OCI-LY1 (cell line): ENCODE results near the gene CD22.

Experiments
- H2AFZ ChIP-seq: fragments of 200-600 bp; sonication (generic), shearing (Covaris generic); 2 replicates; pipeline ENCODE4 v1.6.0; 2014; ENCODE audit warnings: antibody characterized with exemption, mild to moderate bottlenecking, low read length
- H3F3A ChIP-seq: fragments of 200-600 bp; sonication (generic), shearing (Covaris generic); 2 replicates; pipeline ENCODE4 v1.6.0; 2014; ENCODE audit warnings: mild to moderate bottlenecking, antibody characterized with exemption, low read length, moderate library complexity; ENCODE audit not compliant: insufficient read depth
- H3K27ac ChIP-seq: fragments of 200-600 bp; sonication (generic); 2 replicates; pipeline ENCODE4 v1.5.1; 2014; ENCODE audit warnings: low read length, mixed run types, mild to moderate bottlenecking, low read depth; ENCODE audit not compliant: poor library complexity, severe bottlenecking
- H3K27me3 ChIP-seq: fragments of 200-600 bp; sonication (generic); 2 replicates; pipeline ENCODE4 v1.6.0; 2014; ENCODE audit warnings: antibody characterized with exemption, mild to moderate bottlenecking, low read length, moderate library complexity; ENCODE audit not compliant: insufficient read depth
- H3K36me3 ChIP-seq: fragments of 200-600 bp; sonication (generic); 2 replicates; pipeline ENCODE4 v1.6.1; 2014; ENCODE audit warnings: mild to moderate bottlenecking, antibody characterized with exemption, low read length, moderate library complexity, mixed read lengths; ENCODE audit not compliant: insufficient read depth
- H3K4me1 ChIP-seq: fragments of 200-600 bp; sonication (generic); 2 replicates; pipeline ENCODE4 v1.5.1; 2014; ENCODE audit warnings: mild to moderate bottlenecking, low read length, moderate library complexity; ENCODE audit not compliant: insufficient read depth, severe bottlenecking
- H3K4me2 ChIP-seq: fragments of 200-600 bp; sonication (generic), shearing (Covaris generic); 2 replicates; pipeline ENCODE4 v1.6.1; 2014; ENCODE audit warnings: low read length
- H3K4me3 ChIP-seq: fragments of 200-600 bp; sonication (generic); 2 replicates; pipeline ENCODE4 v1.5.1; 2014; ENCODE audit warnings: low read length, low read depth, mild to moderate bottlenecking, mixed read lengths; ENCODE audit not compliant: poor library complexity, severe bottlenecking
- H3K79me2 ChIP-seq: fragments of 200-600 bp; shearing (Covaris generic); 2 replicates; pipeline ENCODE4 v1.6.1; 2016; ENCODE audit warnings: mixed run types, low read length, mixed read lengths; ENCODE audit not compliant: insufficient read depth
- H3K9ac ChIP-seq: fragments of 200-600 bp; sonication (generic), shearing (Covaris generic); 2 replicates; pipeline ENCODE4 v1.6.1; 2014; ENCODE audit warnings: mild to moderate bottlenecking, low read length, mixed read lengths
- H3K9me2 ChIP-seq: fragments of 200-600 bp; sonication (generic), shearing (Covaris generic); 2 replicates; pipeline ENCODE4 v1.6.1; 2014; ENCODE audit warnings: low read depth, mild to moderate bottlenecking, low read length, mixed read lengths
- H3K9me3 ChIP-seq: fragments of 200-600 bp; shearing (Covaris generic); 2 replicates; pipeline ENCODE4 v1.6.1; 2014; ENCODE audit warnings: low read length, mixed read lengths
- H4K20me1 ChIP-seq: fragments of 200-600 bp; sonication (generic), shearing (Covaris generic); 2 replicates; pipeline ENCODE4 v1.6.0; 2016; ENCODE audit warnings: mild to moderate bottlenecking, low read length; ENCODE audit not compliant: insufficient read depth
- EZH2 ChIP-seq: fragments of 200-600 bp; sonication (generic), shearing (Covaris generic); IDR thresholded peaks from 2 replicates; pipeline ENCODE4 v1.8.0; 2017; ENCODE audit warnings: borderline replicate concordance, mixed run types, mild to moderate bottlenecking, antibody characterized with exemption, low read length, moderate library complexity, mixed read lengths
- TF ChIP-seq, protein P1 (sequence below): fragments of 200-600 bp; sonication (generic), shearing (Covaris generic); IDR thresholded peaks from 2 replicates; pipeline ENCODE4 v1.5.1; 2017; ENCODE audit warnings: mild to moderate bottlenecking, antibody characterized with exemption, low read length, moderate library complexity, mixed read lengths

The CD22 gene

DNA sequence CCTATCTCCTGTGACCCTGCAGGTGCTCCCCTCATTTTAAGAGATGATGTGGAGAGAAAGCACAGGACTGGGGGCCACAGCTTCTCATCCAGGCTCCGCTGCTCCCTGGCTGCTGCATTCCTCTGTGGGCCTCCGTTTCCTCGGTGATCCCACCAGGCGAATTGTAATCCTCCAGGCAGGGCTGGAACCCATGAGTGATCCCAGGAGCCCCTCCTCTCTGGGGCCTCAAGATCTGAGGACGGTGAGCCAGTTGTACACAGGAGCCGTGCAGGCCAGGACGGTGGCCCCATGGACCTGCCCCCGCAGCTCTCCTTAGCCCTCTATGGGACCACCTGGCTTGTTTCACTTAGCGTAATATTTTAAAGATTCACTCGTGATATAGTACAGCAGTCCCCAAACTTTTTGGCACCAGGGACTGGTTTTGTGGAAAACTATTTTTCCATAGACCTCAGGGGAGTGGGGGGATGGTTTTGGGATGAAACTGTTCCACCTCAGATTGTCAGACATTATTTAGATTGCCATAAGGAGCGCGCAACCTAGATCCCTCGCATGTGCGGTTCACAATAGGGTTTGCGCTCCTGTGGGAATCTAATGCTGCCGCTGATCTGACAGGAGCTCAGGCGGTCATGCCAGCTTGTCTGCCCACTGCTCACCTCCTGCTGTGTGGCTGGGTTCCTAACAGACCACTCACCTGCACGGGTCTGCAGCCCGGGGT lies 34.9 kb downstream of the CD22 start:
- no peak overlapping the region for H2AFZ ChIP-seq
- H3K27me3 ChIP-seq, result no peaks in the 10 kb centered on the region
- TF ChIP-seq, protein P1, sequence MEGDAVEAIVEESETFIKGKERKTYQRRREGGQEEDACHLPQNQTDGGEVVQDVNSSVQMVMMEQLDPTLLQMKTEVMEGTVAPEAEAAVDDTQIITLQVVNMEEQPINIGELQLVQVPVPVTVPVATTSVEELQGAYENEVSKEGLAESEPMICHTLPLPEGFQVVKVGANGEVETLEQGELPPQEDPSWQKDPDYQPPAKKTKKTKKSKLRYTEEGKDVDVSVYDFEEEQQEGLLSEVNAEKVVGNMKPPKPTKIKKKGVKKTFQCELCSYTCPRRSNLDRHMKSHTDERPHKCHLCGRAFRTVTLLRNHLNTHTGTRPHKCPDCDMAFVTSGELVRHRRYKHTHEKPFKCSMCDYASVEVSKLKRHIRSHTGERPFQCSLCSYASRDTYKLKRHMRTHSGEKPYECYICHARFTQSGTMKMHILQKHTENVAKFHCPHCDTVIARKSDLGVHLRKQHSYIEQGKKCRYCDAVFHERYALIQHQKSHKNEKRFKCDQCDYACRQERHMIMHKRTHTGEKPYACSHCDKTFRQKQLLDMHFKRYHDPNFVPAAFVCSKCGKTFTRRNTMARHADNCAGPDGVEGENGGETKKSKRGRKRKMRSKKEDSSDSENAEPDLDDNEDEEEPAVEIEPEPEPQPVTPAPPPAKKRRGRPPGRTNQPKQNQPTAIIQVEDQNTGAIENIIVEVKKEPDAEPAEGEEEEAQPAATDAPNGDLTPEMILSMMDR, result no peak
- TF ChIP-seq EZH2, result no peak
- no peak overlapping the region for H3K9ac ChIP-seq
- H3K4me1 ChIP-seq, result no peaks in the 10 kb centered on the region
- no peaks in the 10 kb centered on the region for H4K20me1 ChIP-seq
- no peak overlapping the region for H3K4me3 ChIP-seq
- H3K36me3 ChIP-seq, result no peaks in the 10 kb centered on the region
- H3F3A ChIP-seq, result no peaks in the 10 kb centered on the region
- H3K27ac ChIP-seq, result no peak overlapping the region
- H3K9me2 ChIP-seq, result no peaks in the 10 kb centered on the region
- H3K9me3 ChIP-seq, result no peaks in the 10 kb centered on the region
- no peak overlapping the region for H3K4me2 ChIP-seq
- no peaks in the 10 kb centered on the region for H3K79me2 ChIP-seq

DNA sequence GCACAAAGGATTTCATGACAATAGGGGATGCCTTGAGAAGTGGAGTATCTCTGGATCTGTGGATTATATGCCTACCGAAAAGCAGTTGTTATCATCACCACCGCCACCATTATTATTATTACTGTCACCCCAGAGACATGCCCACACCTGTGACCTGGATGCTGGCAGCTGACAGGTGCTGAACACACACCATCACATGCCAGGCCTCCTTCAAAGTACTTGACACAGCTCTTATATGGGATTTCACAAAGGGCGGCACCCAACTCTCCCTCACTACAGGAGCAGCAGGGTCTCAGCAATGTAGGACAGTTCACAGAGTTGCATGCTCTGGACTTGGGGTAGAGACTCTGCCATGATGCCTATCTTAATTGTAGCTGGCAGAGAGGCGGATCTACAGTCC lies 36.3 kb downstream of the CD22 start:
- Histone ChIP-seq H3K4me3 (no peak overlapping the region), H3K9ac (no peak overlapping the region), H3K4me2 (no peak overlapping the region), H3K27me3 (no peaks in the 10 kb centered on the region), H4K20me1 (no peaks in the 10 kb centered on the region), H2AFZ (no peak overlapping the region), H3K79me2 (no peaks in the 10 kb centered on the region), H3K4me1 (no peaks in the 10 kb centered on the region), H3K9me3 (no peaks in the 10 kb centered on the region), H3K36me3 (no peaks in the 10 kb centered on the region), H3F3A (no peaks in the 10 kb centered on the region), H3K9me2 (no peaks in the 10 kb centered on the region), H3K27ac (no peak overlapping the region)
- TF ChIP-seq EZH2, result no peak
- TF ChIP-seq, protein P1, result no peak

DNA sequence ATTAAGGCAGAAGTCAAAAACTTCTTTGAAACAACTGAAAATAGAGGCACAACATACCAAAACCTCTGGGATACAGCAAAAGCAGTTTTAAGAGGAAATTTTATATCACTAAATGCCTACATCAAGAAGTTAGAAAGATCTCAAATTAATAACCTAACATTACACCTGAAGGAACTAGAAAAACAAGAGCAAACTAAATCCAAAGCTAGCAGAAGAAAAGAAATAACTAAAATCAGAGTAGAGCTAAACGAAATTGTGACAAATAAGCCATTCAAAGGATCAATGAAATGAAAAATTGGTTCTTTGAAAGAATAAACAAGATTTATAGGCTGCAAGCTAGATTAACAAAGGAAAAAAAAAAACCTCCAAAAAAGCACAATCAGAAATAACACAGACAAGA lies 39.4 kb downstream of the CD22 start:
- Histone ChIP-seq H3K27me3 (no peaks in the 10 kb centered on the region), H4K20me1 (no peaks in the 10 kb centered on the region), H3K27ac (no peak overlapping the region), H3K4me1 (no peaks in the 10 kb centered on the region), H3F3A (no peaks in the 10 kb centered on the region), H3K36me3 (no peaks in the 10 kb centered on the region), H3K9me3 (no peaks in the 10 kb centered on the region), H3K4me2 (no peak overlapping the region), H2AFZ (no peak overlapping the region), H3K9ac (no peak overlapping the region), H3K4me3 (no peak overlapping the region), H3K9me2 (no peaks in the 10 kb centered on the region), H3K79me2 (no peaks in the 10 kb centered on the region)
- TF ChIP-seq, protein P1, result no peak
- TF ChIP-seq EZH2, result no peak
